ENCODE data around the gene CSTF1. TPM values are rescaled to one million over a fixed set of nuclear protein-coding genes. Genes with fewer than 3 reads are reported as not detected.

CSTF1 gene
- total RNA-seq, 1 experiment from 2014 or later = 44.5 TPM

DNA sequence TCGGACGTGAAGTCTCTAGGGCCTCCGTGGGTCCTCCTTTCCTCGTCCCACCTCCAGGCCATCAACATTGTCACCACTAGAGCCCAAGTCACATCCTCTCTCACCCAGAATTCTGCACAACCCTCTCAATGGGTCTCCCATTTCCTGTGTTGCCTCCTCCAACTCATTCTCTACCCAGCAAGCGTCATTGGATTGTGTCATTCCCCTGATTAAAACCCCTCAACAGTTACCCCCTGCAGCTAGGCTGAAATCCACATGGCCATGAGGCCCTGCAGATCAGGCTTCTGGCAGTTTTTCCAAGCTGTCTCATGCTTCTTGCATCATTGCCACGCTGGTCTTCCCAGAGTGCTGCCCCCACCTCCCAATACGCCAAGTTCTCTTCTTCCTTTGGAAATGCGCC is 46.5 kb upstream of the CSTF1 start:
- ChIA-PET POLR2A (no interaction called here), CTCF (no interaction called here), RAD21 (ENCODE audit: low non-redundant PET in 1 of 2, low total read pairs in 2 of 2, uncharacterized antibody in 2 of 2, unreplicated experiment in 2 of 2) (no interaction called here)
- Histone ChIP-seq H3K79me2 (ENCODE audit: insufficient read depth, low read length) (no peaks in the 10 kb centered on the region), H4K20me1 (ENCODE audit: insufficient read depth) (no peaks in the 10 kb centered on the region), H3K9me2 (ENCODE audit: insufficient read depth) (no peaks in the 10 kb centered on the region), H3K4me3 (replicated peaks in 1 of 2; ENCODE audit: low read depth in 1 of 2, low read length in 2 of 2) (no peak overlapping the region), H3K36me3 (ENCODE audit: control insufficient read depth in 1 of 2, insufficient read depth in 2 of 2, low read length in 2 of 2) (no peaks in the 10 kb centered on the region), H3K27me3 (ENCODE audit: insufficient read depth, low read length) (peaks cover 10% of the 10 kb centered on the region; the same call in 1 of the 2 replicates), H3K9ac (ENCODE audit: low read length) (no peak overlapping the region), H3K9me3 (ENCODE audit: control insufficient read depth in 1 of 2, insufficient read depth in 1 of 2, low read depth in 1 of 2, low read length in 2 of 2) (no peaks in the 10 kb centered on the region), H3K4me2 (ENCODE audit: low read length) (no peak overlapping the region), H3K4me1 (ENCODE audit: control insufficient read depth in 1 of 2, insufficient read depth in 2 of 2, low read length in 2 of 2) (no peaks in the 10 kb centered on the region), H3K27ac (ENCODE audit: low read depth, low read length) (no peak overlapping the region), H2AFZ (ENCODE audit: low read depth, low read length, poor library complexity, severe bottlenecking) (no peak overlapping the region)
- no TSS peak for BruUV-seq (replicated peaks)
- DNase-seq (ENCODE audit: low read depth, low spot score) (no peak), ATAC-seq (no peak)
- TF ChIP-seq SIN3A (IDR thresholded peaks at IDR 0.05; ENCODE audit: low read depth) (no peak), RAD21 (IDR thresholded peaks at IDR 0.05; ENCODE audit: low read depth) (no peak), ELF1 (IDR thresholded peaks at IDR 0.05; ENCODE audit: borderline replicate concordance, low read depth) (no peak), JUND (IDR thresholded peaks at IDR 0.05) (no peak), SP1 (IDR thresholded peaks at IDR 0.05; ENCODE audit: low read depth) (no peak), CBX3 (IDR thresholded peaks at IDR 0.05; ENCODE audit: low read depth) (no peak), EZH2phosphoT487 (IDR thresholded peaks at IDR 0.05; ENCODE audit: borderline replicate concordance) (no peak), EGR1 (IDR thresholded peaks at IDR 0.05; ENCODE audit: low read depth) (no peak), POLR2AphosphoS5 (IDR thresholded peaks at IDR 0.05; ENCODE audit: low read depth, low read length) (no peak), ZFX (IDR thresholded peaks at IDR 0.05) (no peak), TCF7L2 (IDR thresholded peaks at IDR 0.05; ENCODE audit: borderline replicate concordance, extremely low read depth, insufficient read depth, insufficient read length) (no peak), YY1 (IDR thresholded peaks at IDR 0.05; ENCODE audit: extremely low read depth, insufficient replicate concordance, low read depth, low read length) (no peak), MAX (IDR thresholded peaks at IDR 0.05) (no peak), ZNF274 (IDR thresholded peaks at IDR 0.05; ENCODE audit: low read depth, low read length) (no peak)
- TF ChIP-seq, protein P1, sequence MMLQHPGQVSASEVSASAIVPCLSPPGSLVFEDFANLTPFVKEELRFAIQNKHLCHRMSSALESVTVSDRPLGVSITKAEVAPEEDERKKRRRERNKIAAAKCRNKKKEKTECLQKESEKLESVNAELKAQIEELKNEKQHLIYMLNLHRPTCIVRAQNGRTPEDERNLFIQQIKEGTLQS (IDR thresholded peaks at IDR 0.05) = no peak
- TF ChIP-seq, protein P2, sequence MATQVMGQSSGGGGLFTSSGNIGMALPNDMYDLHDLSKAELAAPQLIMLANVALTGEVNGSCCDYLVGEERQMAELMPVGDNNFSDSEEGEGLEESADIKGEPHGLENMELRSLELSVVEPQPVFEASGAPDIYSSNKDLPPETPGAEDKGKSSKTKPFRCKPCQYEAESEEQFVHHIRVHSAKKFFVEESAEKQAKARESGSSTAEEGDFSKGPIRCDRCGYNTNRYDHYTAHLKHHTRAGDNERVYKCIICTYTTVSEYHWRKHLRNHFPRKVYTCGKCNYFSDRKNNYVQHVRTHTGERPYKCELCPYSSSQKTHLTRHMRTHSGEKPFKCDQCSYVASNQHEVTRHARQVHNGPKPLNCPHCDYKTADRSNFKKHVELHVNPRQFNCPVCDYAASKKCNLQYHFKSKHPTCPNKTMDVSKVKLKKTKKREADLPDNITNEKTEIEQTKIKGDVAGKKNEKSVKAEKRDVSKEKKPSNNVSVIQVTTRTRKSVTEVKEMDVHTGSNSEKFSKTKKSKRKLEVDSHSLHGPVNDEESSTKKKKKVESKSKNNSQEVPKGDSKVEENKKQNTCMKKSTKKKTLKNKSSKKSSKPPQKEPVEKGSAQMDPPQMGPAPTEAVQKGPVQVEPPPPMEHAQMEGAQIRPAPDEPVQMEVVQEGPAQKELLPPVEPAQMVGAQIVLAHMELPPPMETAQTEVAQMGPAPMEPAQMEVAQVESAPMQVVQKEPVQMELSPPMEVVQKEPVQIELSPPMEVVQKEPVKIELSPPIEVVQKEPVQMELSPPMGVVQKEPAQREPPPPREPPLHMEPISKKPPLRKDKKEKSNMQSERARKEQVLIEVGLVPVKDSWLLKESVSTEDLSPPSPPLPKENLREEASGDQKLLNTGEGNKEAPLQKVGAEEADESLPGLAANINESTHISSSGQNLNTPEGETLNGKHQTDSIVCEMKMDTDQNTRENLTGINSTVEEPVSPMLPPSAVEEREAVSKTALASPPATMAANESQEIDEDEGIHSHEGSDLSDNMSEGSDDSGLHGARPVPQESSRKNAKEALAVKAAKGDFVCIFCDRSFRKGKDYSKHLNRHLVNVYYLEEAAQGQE (IDR thresholded peaks at IDR 0.05; ENCODE audit: low read depth) = no peak
- TF ChIP-seq, protein P3, sequence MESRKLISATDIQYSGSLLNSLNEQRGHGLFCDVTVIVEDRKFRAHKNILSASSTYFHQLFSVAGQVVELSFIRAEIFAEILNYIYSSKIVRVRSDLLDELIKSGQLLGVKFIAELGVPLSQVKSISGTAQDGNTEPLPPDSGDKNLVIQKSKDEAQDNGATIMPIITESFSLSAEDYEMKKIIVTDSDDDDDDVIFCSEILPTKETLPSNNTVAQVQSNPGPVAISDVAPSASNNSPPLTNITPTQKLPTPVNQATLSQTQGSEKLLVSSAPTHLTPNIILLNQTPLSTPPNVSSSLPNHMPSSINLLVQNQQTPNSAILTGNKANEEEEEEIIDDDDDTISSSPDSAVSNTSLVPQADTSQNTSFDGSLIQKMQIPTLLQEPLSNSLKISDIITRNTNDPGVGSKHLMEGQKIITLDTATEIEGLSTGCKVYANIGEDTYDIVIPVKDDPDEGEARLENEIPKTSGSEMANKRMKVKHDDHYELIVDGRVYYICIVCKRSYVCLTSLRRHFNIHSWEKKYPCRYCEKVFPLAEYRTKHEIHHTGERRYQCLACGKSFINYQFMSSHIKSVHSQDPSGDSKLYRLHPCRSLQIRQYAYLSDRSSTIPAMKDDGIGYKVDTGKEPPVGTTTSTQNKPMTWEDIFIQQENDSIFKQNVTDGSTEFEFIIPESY (IDR thresholded peaks at IDR 0.05; ENCODE audit: extremely low read depth, insufficient replicate concordance, low read length) = no peak
- intact Hi-C loops (cut with micrococcal nuclease) = no loop called here
